B cell (primary cell): ENCODE results near the gene STEEP1. TPM values are rescaled to one million over a fixed set of nuclear protein-coding genes. Genes with fewer than 3 reads are reported as not detected.

ENCODE experiments used
- ATAC-seq: fragments of 200-7000 bp; cut with Tn5 transposase; one replicate; pipeline ENCODE4 v1.10.0; 2021; ENCODE audit warnings: low read depth, mild to moderate bottlenecking, moderate number of reproducible peaks, moderate library complexity
- CTCF ChIA-PET: fragments of 350-600 bp; sonication (Branson Sonifier 250); formaldehyde crosslinking; loops from one replicate; lab custom pipeline; 2021; ENCODE audit warnings: antibody characterized with exemption, inconsistent platforms; lab: Charles Lee
- POLR2A ChIA-PET: fragments of 350-600 bp; sonication (Branson Sonifier 250); formaldehyde crosslinking; loops from one replicate; lab custom pipeline; 2021; ENCODE audit warnings: antibody characterized with exemption; lab: Charles Lee
- DNase-seq: peaks from one replicate; pipeline ENCODE4 v3.0.0; 2013
- H2AFZ ChIP-seq: 2 replicates; pipeline ENCODE4 v1.6.1; 2012; ENCODE audit warnings: mild to moderate bottlenecking, low read depth, low read length; ENCODE audit not compliant: insufficient read depth, poor library complexity, severe bottlenecking
- H3K27ac ChIP-seq, 2 donors: 1 replicate in 1 of 2; 2 replicates in 1 of 2; pipeline ENCODE4 v1.5.1; 2012 to 2013; ENCODE audit warnings: low read length in 2 of 2, mild to moderate bottlenecking in 2 of 2, moderate library complexity in 1 of 2
- H3K27me3 ChIP-seq, 4 experiments: fragments of 200-600 bp in 1 of 4; sonication (generic) in 1 of 4; replicated peaks in 1 of 4; 1 replicate in 2 of 4; 2 replicates in 2 of 4; pipeline versions ENCODE4 v1.6.1 to v1.7.0; 2013 to 2016; ENCODE audit warnings: low read length in 3 of 4, mild to moderate bottlenecking in 2 of 4, mixed read lengths in 1 of 4, moderate library complexity in 1 of 4; ENCODE audit not compliant: insufficient read depth in 4 of 4, control insufficient read depth in 3 of 4; ENCODE audit errors: control extremely low read depth in 1 of 4
- H3K36me3 ChIP-seq, 2 experiments: replicated peaks in 1 of 2; 1 replicate in 1 of 2; 2 replicates in 1 of 2; pipeline versions ENCODE4 v1.6.1 to v1.7.1; 2013; ENCODE audit warnings: low read length in 1 of 2; ENCODE audit not compliant: insufficient read depth in 2 of 2, control insufficient read depth in 1 of 2; ENCODE audit errors: control extremely low read depth in 1 of 2, extremely low read depth in 1 of 2
- H3K4me1 ChIP-seq, 2 donors: fragments of 200-600 bp in 1 of 2; sonication (generic) in 1 of 2; 1 replicate in 1 of 2; 2 replicates in 1 of 2; pipeline versions ENCODE4 v1.5.1 to v1.6.1; 2013 to 2017; ENCODE audit warnings: low read length in 2 of 2; ENCODE audit not compliant: control insufficient read depth in 2 of 2, insufficient read depth in 2 of 2
- H3K4me2 ChIP-seq: replicated peaks from 2 replicates; pipeline ENCODE3; 2012; ENCODE audit warnings: mild to moderate bottlenecking, low read depth, low read length; ENCODE audit not compliant: poor library complexity, severe bottlenecking
- H3K4me3 ChIP-seq, 5 experiments: fragments of 200-600 bp in 1 of 5; sonication (generic) in 1 of 5; 1 replicate in 3 of 5; 2 replicates in 2 of 5; pipeline versions ENCODE4 v1.5.1 to v1.7.0; 2011 to 2016; ENCODE audit warnings: low read length in 4 of 5, mild to moderate bottlenecking in 4 of 5, low read depth in 2 of 5, control low read depth in 1 of 5, moderate library complexity in 1 of 5; ENCODE audit not compliant: insufficient read depth in 1 of 5; ENCODE audit errors: control extremely low read depth in 1 of 5, extremely low read depth in 1 of 5
- H3K79me2 ChIP-seq: fragments of 200-600 bp; sonication (generic); one replicate; pipeline ENCODE4 v1.6.0; 2016; ENCODE audit warnings: low read length; ENCODE audit not compliant: control insufficient read depth, insufficient read depth
- H3K9ac ChIP-seq: fragments of 200-600 bp; sonication (generic); 2 replicates; pipeline ENCODE4 v1.6.1; 2017; ENCODE audit warnings: mild to moderate bottlenecking, low read length, moderate library complexity
- H3K9me3 ChIP-seq, 3 donors: one replicate each; pipeline versions ENCODE4 v1.6.1 to v1.7.1; 2013; ENCODE audit warnings: low read length in 2 of 3; ENCODE audit not compliant: control insufficient read depth in 2 of 3, insufficient read depth in 1 of 3; ENCODE audit errors: control extremely low read depth in 1 of 3
- H4K20me1 ChIP-seq: 2 replicates; pipeline ENCODE4 v1.6.0; 2012; ENCODE audit warnings: mild to moderate bottlenecking, low read length; ENCODE audit not compliant: insufficient read depth, control insufficient read depth, poor library complexity, severe bottlenecking
- H3K27ac Mint-ChIP-seq: one replicate; pipeline ENCODE4 v1.8.0; 2021; ENCODE audit warnings: mixed read lengths
- H3K27me3 Mint-ChIP-seq: one replicate; pipeline ENCODE4 v1.8.0; 2021; ENCODE audit warnings: mixed read lengths
- H3K4me1 Mint-ChIP-seq: one replicate; pipeline ENCODE4 v1.8.0; 2021; ENCODE audit warnings: mixed read lengths
- H3K4me3 Mint-ChIP-seq: one replicate; pipeline ENCODE4 v1.8.0; 2021; ENCODE audit warnings: mixed read lengths
- H3K9me3 Mint-ChIP-seq: one replicate; pipeline ENCODE4 v1.8.0; 2022; ENCODE audit warnings: mixed read lengths; ENCODE audit not compliant: insufficient read depth
- CTCF ChIP-seq: fragments of 200-600 bp; IDR thresholded peaks from one replicate; pipeline ENCODE4 v1.8.0; 2022; ENCODE audit warnings: antibody characterized with exemption, mild to moderate bottlenecking
- EZH2 ChIP-seq: IDR thresholded peaks from 2 replicates; pipeline ENCODE4 v1.6.1; 2012; ENCODE audit warnings: borderline replicate concordance, low read depth, mild to moderate bottlenecking, moderate library complexity, low read length; ENCODE audit not compliant: insufficient read depth, poor library complexity, severe bottlenecking
- WGBS: methylation state at CpG from one replicate; pipeline ENCODE4 v1.1.5; 2013; ENCODE audit warnings: missing lambda C conversion rate; ENCODE audit not compliant: insufficient coverage; 5-methylcytosine and 5-hydroxymethylcytosine counted together
- intact Hi-C: fragments of 100-400 bp; cut with micrococcal nuclease; formaldehyde crosslinking; loops from one replicate; pipeline ENCODE4 v1.10.0; 2022
- polyA plus RNA-seq: library from polyadenylated mRNA; depleted of rRNA; stranded (reverse); fragments of >200 nt; gene quantifications from 2 replicates; pipeline ENCODE4 v1.2.3, GENCODE V29; 2012
- total RNA-seq, 2 donors: library from RNA; stranded (reverse); fragments of 120-200 nt in 1 of 2; gene quantifications; 1 replicate in 1 of 2; 2 replicates in 1 of 2; pipeline versions ENCODE4 v1.2.3 to v1.2.4, GENCODE V29; 2013 to 2022

Gene STEEP1
- total and polyA plus RNA-seq, 2 donors (not counting 1 experiment from before 2014, with no cell fraction given), result 12.0 to 27.6 TPM

GRCh38 chrX:119541188-119541587 is 24.0 kb downstream of the STEEP1 start:
- no peak overlapping the region for H3K4me3 Mint-ChIP-seq
- CTCF ChIA-PET, result no interaction called here
- Histone ChIP-seq H3K4me2 (no peak overlapping the region), H3K79me2 (peaks cover 9% of the 10 kb centered on the region), H3K4me3 (no peak overlapping the region), H3K9ac (no peak overlapping the region), H3K27me3 (no peaks in the 10 kb centered on the region), H2AFZ (no peak overlapping the region), H3K9me3 (no peaks in the 10 kb centered on the region), H4K20me1 (no peaks in the 10 kb centered on the region), H3K27ac (no peak overlapping the region), H3K4me1 (no peaks in the 10 kb centered on the region), H3K36me3 (peaks cover 0 to 14% of the 10 kb centered on the region in 2 experiments)
- H3K9me3 Mint-ChIP-seq, result no peaks in the 10 kb centered on the region
- WGBS, result 100% methylated on average over 2 of the region's 4 CpGs
- no peak for ATAC-seq
- POLR2A ChIA-PET, result no interaction called here
- DNase-seq, result no peak
- intact Hi-C loops, result loop anchor here (2.0 kb wide), 1 partner anchor 14 kb away; no protein-coding TSS in a partner anchor
- H3K4me1 Mint-ChIP-seq, result no peaks in the 10 kb centered on the region
- no peak overlapping the region for H3K27ac Mint-ChIP-seq
- TF ChIP-seq EZH2 (no peak), CTCF (no peak)
- no peaks in the 10 kb centered on the region for H3K27me3 Mint-ChIP-seq

GRCh38 chrX:119539872-119540271 is 25.3 kb downstream of the STEEP1 start:
- H3K27ac Mint-ChIP-seq, result peak overlapping the region; percentile 46
- intact Hi-C loops, result loop anchor here (2.0 kb wide), 1 partner anchor 13 kb away; no protein-coding TSS in a partner anchor

More at GRCh38 chrX:119539872-119540271, 25.3 kb downstream of the STEEP1 start:
- Mint-ChIP-seq H3K9me3 (no peaks in the 10 kb centered on the region), H3K27me3 (no peaks in the 10 kb centered on the region), H3K4me1 (no peaks in the 10 kb centered on the region), H3K4me3 (no peak overlapping the region)
- Histone ChIP-seq H4K20me1 (no peaks in the 10 kb centered on the region), H3K4me2 (no peak overlapping the region), H2AFZ (no peak overlapping the region), H3K27me3 (no peaks in the 10 kb centered on the region), H3K4me1 (no peaks in the 10 kb centered on the region), H3K36me3 (peaks cover 0 to 14% of the 10 kb centered on the region in 2 experiments), H3K9me3 (no peaks in the 10 kb centered on the region), H3K4me3 (no peak overlapping the region), H3K9ac (no peak overlapping the region), H3K79me2 (peaks cover under 1% of the 10 kb centered on the region), H3K27ac (no peak overlapping the region)
- WGBS, result no CpG with 5 or more reads among the region's 2 CpGs
- ATAC-seq, result no peak
- no peak for DNase-seq
- ChIA-PET POLR2A (no interaction called here), CTCF (no interaction called here)
- TF ChIP-seq EZH2 (no peak), CTCF (no peak)
